ENCODE measurements around the gene BCL6B.
"Not testable (repeated sequence)": the region's sequence is repeated elsewhere in the genome, so short reads cannot be mapped to it uniquely, and the experiment has no call there.

BCL6B gene

DNA sequence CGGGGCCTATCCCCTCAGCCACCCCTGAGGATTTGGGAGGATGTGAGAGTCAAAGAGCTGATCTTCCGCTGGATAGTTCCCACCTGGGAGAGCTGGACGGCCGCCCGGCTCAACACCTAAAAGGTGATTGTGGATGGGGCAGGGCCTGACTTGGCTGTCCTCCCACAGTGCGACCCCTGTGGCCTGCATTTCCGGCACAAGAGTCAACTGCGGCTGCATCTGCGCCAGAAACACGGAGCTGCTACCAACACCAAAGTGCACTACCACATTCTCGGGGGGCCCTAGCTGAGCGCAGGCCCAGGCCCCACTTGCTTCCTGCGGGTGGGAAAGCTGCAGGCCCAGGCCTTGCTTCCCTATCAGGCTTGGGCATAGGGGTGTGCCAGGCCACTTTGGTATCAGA, 4.5 kb downstream of the BCL6B start:
- DNase-seq (ENCODE audit: low read depth in 2 of 2), result no peak

- DNase-seq (ENCODE audit: low read depth in 2 of 2), result no peak
Measured at GRCh38 chr17:7029096-7029495, 6.2 kb downstream of the BCL6B start.

- DNase-seq (ENCODE audit: low read depth in 2 of 2), result no peak
Measured at GRCh38 chr17:7029659-7030058, 6.8 kb downstream of the BCL6B start.

- no peak for DNase-seq (ENCODE audit: low read depth in 2 of 2)
Measured at GRCh38 chr17:7034955-7035590, 12.2 kb downstream of the BCL6B start.

DNA sequence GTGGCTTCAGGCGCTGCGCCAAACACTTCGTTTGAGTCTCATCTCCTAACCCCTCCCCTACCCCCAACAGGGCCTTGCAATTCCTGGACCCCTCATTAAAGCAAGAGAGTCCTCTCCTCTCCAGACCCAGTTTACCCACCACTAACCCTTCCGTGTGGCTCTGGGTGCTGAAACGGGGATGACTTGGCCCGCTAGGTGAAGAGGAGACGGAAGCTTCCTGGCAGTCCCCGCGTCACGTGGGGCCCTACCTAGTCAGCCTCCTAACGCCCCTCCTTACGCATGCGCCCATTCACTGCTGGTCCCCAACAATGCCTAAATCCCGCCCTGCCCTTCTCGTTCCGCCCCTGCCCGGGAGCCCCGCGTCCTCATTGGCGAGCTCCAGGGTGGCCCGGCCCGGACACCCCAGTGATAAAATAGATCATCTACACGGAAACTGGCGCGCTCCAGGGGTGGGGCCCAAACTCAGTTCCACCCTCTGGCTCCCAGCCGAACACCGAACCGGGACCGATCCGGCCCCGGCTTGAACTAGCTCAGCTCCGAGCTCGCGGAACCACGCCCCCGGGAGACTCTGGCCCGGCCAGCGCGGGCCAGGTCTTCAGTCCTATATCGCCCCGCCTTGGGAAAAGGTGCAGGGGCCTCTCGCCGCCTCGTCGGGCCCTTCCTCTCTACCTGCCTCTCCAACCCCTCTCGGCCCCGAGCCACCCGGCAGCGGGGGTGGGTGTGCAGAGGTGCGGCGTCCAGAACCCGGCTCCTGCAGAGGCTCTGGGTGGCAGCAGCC, 12.9 kb downstream of the BCL6B start, which contains the start of gene SLC16A13:
Gene SLC16A13, plus strand, starts transcription at position 425 of the 778 bp plus-strand sequence. CDS start 368 bp downstream, outside the sequence.
- DNase-seq (ENCODE audit: low read depth in 2 of 2), result peak; percentile 93

- no peak for DNase-seq (ENCODE audit: low read depth in 2 of 2)
Measured at GRCh38 chr17:7038025-7038862, 15.4 kb downstream of the BCL6B start.

DNA sequence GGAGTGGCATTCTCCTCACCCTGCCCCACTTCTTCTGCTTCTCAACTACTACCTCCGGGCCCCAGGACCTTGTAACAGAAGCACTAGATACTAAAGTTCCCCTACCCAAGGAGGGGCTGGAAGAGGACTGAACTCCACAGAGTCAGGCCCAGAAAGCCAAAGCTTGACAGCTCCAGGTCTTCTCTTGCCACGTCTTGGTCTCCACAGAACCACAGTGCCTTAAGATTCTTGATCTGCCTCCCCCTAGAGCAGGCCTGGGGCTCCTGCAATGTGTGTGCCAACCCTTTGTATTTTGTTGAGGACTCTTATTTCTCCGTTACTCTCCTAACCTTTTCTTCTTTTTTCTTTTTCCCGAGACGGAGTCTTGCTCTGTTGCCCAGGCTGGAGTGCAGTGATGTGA, 17.0 kb downstream of the BCL6B start:
- no peak for DNase-seq (ENCODE audit: low read depth in 2 of 2)

- no peak for DNase-seq (ENCODE audit: low read depth in 2 of 2)
Measured at GRCh38 chr17:7041607-7042500, 19.0 kb downstream of the BCL6B start.

- DNase-seq (ENCODE audit: low read depth in 2 of 2), result no peak
Measured at GRCh38 chr17:7042501-7043181, 19.8 kb downstream of the BCL6B start.

- no peak for DNase-seq (ENCODE audit: low read depth in 2 of 2)
Measured at GRCh38 chr17:7043182-7043496, 20.3 kb downstream of the BCL6B start.

DNA sequence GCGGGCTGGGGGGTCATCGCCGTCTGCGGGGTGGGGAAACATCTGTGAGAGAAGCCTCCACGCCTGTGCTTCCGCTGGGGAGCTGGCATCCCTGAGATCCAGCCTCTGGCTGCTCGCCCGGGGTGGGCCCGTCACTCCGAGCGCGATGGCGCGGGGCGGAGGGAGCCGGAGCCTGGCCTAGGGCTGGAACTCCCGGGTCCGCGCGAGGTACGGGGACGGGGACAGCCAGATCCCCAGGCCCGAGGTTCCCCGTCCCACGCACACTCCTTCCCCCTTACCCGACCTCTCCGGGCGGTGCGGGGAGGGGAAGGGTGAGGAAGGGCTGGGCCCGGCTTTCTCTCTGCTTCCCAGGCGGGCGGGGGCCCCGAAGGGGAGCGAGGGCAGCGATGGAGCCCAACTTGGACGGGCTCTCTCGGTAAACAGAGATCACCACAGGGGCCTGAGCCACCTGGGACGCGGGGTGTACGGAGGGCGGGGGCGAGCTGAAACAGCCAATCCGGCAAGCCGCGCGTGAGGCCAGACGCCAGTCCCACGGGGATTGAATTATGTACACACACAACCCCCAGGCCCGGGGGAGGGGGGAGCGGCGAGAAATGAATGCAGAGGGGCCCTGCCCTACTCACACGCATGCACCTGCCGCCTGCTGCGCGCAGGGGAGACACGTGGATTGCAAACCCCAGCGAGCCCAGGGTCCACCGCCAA, 20.8 kb downstream of the BCL6B start, which contains the start of gene SLC16A11:
Gene SLC16A11, minus strand, starts transcription at position 596 of the 702 bp plus-strand sequence. Its CDS starts 579 bp downstream, at position 17.
- no peak for DNase-seq (ENCODE audit: low read depth in 2 of 2)

DNA sequence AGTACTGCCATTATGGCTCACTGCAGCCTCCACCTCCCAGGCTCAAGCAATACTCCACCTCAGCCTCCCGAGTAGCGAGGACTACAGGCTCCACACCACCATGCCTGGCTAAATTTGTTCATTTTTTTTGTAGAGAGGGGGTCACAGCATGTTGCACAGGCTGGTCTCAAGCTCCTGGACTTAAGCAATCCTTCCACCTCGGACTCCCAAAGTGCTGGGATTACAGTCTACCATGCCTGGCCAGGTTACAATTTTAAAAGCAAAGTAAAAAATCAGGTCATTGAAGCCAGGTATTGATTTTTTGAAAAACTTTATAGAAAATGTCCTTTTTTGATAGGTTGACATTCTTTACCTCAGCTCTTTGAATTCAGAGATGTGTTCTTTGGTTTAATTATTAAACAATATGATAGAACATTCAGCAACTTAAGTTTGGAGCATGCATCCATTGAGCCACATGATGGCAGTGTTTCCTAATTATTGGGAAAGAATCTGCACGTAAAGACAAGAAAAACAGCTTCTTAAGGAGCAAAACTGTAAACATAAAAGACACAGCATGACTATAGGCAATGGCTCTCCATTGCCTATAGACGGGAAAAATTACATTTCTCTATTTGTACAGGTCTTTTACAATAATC, 22.8 kb downstream of the BCL6B start:
- DNase-seq (ENCODE audit: low read depth in 2 of 2), result no peak

DNA sequence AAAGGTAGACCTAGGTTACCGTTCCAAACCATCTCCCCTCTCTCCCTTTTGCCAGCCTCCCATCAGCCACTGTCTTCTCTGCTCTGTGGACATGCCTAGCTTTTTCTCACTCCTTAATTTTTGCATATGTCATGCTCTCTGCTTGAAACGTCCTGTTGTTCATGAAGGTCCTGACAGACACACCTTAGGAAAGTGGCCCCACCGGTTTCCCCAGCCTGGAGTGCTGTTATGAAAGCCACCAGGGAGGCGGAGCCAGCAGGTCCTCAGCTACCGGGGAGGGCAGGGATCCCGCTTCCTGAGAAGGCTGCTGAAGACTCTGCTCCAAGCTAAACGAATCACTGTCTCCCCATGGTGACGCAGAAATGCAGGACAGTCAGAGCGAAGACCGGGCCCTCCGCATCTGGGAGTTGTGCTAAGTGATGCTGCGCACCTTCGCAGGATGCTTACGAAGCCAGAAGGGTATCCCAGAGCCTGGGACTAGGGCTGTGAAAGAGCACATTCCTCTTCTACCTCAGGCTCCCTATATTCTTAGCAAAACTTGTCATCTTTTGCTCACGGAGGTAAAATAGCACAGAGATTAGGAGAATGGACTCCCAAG, 23.4 kb downstream of the BCL6B start:
- DNase-seq (ENCODE audit: low read depth in 2 of 2), result no peak

- DNase-seq (ENCODE audit: low read depth in 2 of 2), result not testable (repeated sequence)
Measured at GRCh38 chr17:7046725-7047397, 24.0 kb downstream of the BCL6B start.

DNA sequence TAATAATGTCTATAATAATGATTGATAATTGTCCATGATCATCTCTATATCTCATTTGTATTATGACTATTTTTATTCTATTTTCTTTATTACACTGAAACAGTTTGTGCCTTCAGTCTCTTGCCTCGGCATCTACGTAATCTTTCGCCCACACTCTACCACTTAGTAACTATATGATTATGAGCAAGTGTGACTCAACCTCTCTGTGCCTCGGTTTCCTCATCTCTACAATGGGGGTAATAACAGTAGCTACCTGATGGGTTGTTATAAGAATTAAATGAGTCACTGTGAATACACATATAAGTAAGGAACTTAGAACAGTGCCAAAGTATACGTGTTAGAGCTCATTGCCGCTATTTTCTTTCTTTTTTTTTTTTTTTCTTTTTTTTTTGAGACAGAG, 24.7 kb downstream of the BCL6B start:
- no peak for DNase-seq (ENCODE audit: low read depth in 2 of 2)

DNA sequence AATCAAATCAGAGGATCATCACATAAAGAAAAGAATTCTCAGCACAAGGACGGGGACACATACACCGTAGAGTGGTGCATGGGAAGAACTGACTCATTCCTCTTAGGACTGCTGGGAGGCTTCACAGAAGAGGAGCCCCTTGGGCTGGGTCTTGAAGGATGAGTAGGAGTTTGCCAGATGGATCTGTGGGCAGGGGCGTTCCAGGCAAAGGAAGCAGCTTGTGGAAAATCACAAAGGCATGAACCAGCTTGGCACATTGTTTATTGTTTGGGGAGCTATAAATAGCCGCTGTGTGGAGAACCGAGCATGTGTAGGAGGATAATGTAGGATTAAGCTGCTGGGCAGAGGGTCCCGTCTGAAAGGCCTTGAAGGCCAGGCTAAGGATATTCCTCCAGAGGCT, 26.1 kb downstream of the BCL6B start:
- DNase-seq (ENCODE audit: low read depth in 2 of 2), result no peak

DNA sequence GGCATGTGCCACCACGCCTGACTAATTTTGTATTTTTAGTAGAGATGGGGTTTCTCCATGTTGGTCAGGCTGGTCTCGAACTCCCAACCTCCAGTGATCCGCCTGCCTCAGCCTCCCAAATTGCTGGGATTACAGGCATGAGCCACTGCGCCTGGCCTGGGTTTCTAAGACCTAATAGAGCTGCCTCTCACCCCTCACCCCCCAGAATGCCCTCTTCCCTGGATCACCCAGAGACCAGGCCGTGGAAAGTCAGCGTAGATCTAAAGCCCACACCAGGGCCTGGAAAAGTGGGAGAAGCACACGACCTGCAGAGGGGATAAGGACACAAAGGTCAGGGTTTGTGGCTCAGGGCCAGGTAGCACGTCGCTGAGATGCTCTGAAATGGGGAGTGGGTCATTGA, 27.7 kb downstream of the BCL6B start:
- not testable (repeated sequence) for DNase-seq (ENCODE audit: low read depth in 2 of 2)

- DNase-seq (ENCODE audit: low read depth in 2 of 2), result no peak
Measured at GRCh38 chr17:7056386-7056785, 33.5 kb downstream of the BCL6B start.
